GM19467 (cell line): ENCODE measurements around the gene PTPRS.
"Not testable (repeated sequence)": the region's sequence is repeated elsewhere in the genome, so short reads cannot be mapped to it uniquely, and the experiment has no call there.

Experiments used
- ATAC-seq: cut with Tn5 transposase; IDR thresholded peaks from one replicate; pipeline ENCODE4 v1.9.1; 2021; ENCODE audit warnings: mild to moderate bottlenecking, moderate library complexity; ENCODE audit not compliant: unreplicated experiment

The PTPRS gene

DNA sequence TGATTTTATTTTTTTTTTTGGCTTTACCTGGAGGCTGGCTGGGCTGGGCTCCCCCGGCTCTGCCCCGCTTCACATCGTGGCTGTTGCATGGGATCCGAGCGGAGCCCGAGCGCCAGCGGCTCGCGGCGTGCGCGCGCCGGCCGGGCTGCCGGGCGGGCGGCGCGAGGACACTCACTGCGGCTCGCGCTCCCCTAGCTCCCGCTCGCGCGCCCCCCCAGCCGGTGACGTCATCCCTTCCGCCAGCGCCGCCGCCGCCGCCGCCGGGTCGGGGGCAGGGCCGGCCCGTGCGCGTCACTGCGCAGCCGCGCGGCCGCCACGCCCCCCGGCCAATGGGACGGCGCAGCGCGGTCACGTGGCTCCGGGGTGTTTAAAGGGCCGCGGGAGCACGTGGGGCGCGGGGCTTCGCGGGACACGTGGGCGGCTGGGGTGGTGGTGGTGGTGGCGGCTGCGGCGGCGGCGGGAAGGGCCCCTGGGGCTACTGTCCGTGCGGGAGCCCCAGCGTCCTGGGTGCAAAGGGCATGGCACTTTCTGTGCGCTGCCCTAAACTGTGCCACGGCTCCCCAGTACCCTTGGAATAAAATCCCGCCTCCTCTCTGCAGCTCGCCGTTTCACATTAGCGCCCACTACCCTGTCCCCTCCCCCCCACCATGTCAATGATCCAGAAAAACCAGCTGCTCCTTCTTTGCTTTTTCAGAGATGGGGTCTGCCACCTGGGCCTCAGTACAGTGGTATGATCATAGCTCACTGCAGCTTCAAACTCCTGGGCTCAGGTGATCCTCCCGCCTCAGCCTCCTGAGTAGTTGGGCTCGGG lies at the start of gene PTPRS:
PTPRS (minus strand) TSS at position 176 of the 811 bp plus-strand sequence. CDS start 54,672 bp downstream, outside the sequence.
- no peak for ATAC-seq

DNA sequence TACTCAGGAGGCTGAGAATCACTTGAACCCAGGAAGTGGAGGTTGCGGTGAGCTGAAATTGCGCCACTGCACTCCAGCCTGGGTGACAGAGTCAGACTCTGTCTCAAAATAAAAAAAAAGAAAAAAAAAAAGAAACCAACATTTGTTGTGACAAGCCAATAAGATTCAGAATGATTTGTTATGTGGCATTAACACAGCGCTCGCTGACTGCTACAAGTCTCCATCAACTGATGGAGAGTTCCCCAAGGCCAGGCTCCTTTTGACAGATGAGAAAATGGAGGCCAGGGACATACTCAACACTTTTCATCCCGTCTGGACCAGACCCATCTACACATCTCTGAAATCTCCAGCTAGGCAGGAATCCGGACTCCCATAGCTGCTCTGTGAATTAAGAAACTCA lies 48.7 kb upstream of the PTPRS start:
- no peak for ATAC-seq

DNA sequence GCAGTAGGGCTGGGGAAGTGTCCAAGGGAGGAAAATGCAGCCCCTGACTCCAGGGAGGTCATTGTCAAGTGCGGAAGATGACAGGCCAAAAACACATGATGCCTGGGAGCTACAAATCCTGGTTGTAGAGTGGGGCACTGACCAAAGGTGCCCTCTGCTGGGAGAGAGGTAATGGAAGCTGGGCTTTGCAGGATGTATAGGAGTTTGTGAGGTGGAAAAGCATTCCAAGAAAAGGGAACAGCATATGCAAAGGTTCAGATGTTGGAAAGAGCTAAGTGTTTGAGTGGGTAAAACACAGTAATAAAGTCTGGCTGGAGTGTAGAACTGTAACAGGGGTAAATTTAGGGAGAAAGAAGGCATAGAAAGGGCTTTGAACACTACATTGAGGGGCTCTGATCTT lies 46.9 kb upstream of the PTPRS start:
- no peak for ATAC-seq

DNA sequence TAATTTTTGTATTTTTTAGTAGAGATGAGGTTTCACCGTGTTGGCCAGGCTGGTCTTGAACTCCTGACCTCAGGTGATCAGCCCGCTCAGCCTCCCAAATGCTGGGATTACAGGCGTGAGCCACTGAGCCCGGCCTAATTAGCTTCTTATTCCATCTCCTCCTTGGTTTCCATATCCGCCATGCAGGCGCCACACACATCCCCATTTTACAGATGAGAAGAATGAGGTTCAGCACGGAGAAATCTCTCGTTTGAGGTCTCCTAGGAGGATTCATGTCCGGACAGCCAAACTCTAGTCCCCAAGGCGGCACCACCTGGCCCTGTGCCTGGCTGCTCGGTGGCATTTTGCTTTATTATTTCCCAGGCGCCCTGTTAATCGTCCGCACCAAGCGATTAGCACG lies 46.2 kb upstream of the PTPRS start:
- no peak for ATAC-seq

DNA sequence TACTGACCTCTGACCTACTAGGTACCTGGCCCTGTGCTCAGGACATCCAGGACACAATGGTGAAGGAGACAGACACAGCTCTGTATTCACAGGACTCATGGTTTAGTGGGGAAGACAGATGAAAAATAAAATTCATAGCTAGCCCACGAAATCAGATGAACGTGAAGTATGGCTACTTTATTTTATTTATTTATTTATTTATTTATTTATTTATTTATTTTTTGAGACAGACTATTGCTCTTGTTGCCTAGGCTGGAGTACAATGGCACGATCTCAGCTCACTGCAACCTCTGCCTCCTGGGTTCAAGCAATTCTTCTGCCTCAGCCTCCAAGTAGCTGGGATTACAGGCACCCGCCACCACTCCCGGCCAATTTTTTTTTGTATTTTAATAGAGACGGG lies 40.6 kb upstream of the PTPRS start:
- ATAC-seq = not testable (repeated sequence)

DNA sequence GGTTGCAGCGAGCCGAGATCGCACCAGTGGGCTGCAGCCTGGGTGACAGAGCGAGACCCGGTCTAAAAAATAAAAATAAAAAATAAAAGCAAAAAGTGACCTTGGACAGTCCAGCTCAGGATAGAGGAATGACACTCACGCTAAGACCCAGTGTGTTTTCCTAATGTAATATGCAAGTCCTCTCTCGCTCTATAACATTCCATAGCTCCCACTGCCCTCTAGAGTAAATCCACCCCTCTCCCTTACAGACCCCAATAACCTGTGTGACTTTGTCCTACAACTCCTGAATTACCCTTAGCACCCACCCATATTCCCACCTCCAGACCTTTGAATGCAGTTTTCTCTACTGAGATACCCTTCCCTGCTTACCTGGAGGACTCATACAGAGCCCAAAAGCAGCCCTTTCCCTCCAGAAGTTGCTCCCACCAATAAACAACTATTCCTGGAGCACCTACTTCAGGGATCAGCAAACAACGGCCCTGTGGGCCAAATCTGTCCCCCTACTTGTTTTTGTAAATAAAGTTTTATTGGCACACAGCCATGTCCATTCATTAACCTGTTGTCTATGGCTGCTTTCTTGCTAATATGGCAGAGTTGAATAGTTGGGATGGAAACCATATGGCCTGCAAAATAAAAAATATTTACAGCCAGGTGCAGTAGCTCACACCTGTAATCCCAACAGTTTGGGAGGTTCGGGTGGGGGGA lies 39.8 kb upstream of the PTPRS start:
- no peak for ATAC-seq

DNA sequence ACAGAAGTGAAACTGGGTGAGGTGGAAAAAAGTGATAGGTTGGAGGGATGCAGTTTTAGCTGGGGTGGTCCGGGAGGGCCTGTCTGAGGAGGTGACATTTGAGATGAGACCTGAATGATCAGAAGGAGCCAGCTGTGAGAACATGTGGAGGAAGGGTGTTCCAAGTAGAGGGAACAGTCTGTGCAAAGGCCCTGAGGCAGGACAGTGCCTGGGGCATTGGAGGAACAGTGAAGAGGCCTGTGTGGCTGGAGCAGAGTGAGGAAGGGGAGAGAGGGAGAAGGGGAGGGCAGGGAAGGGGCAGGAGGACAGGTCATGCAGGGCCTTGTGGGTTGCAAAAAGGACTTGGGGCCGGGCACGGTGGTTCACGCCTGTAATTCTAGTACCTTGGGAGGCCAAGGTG lies 36.3 kb upstream of the PTPRS start:
- no peak for ATAC-seq

DNA sequence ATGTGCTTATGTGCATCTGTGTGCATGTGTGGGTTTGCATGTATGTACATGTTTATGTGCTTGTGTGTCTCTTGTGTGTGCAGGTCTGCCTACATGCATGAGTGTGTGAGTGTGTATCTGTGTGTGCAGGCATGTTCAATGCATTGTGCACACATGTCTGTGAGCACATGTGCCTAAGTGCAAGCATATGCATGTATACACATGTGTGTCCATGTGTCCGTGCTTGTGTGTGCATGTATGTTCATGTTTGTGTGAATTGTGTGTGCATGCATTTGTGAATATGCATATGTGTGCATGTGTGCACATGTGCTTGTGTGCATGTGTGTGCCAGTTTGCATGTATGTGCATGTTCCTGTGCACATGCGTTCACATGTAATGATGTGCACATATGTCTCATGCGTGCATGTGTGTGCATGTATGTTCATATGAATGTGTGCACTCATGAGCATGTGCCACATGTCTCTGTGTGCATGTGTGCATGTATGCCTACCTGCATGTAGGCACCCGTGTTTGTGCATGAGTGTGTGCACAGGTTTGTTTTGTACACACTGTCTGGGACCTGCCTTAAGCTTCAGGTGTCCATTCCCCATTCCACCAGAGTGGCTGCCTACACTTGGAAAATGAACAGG lies 32.1 kb upstream of the PTPRS start:
- no peak for ATAC-seq

DNA sequence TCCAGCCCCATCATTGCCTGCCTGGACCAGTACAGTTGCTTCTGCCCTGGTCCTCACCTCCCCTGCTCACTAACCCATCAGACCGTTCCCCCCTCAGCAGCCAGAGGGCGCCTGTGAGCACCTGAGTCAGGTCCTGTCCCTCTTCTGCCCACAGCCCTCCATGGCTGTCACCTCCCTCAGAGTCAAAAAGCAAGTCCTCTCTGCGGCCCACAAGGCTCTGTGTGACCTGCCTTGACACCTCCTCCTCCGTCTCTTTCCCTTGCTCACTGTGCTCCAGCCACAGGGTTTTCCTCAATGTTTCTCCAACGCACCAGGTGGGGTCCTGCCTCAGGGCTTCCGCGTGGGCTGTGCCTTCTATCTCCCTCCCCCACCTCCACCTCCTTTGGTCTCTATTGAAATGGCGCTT lies 29.4 kb upstream of the PTPRS start:
- no peak for ATAC-seq

DNA sequence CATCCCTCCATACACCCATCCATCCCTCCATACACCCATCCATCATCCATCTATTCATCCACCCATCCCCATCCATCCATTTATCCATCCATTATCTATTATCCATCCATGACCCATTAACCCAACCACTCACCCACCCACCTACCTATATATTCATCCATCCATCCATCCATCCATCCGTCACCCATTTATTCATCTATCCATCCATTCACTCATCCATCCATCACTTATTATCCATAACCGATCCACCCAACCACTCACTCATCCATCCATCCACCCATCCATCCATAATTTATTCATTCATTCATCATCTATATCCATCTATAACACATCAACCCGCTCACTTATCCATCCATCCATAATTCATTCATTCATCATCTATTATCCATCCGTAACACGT lies 28.7 kb upstream of the PTPRS start:
- ATAC-seq = no peak

DNA sequence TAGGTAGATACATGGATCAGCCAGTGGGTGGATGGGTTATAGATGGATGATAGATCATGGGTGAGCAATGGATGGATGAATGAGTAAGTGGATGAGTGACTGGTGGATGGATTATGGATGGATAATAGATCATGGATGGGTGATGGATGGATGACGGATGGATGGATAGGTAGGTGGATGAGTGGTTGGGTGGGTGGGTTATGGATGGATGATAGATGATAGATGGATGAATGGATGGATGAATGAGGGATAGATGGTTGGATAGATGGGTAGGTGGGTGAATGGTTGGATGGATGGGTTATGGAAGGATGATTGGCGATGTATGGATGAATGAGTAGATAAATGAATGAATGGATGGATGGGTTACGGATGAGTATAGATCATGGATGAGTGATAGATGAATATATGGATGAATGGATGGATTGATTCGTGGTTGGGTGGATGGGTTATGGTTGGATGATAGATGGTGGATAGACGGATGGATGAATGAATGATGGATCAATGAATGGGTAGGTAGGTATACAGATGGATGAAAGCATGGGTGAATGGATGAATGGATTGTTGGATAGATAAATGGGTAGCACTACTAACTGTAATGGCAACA lies 27.0 kb upstream of the PTPRS start:
- no peak for ATAC-seq

DNA sequence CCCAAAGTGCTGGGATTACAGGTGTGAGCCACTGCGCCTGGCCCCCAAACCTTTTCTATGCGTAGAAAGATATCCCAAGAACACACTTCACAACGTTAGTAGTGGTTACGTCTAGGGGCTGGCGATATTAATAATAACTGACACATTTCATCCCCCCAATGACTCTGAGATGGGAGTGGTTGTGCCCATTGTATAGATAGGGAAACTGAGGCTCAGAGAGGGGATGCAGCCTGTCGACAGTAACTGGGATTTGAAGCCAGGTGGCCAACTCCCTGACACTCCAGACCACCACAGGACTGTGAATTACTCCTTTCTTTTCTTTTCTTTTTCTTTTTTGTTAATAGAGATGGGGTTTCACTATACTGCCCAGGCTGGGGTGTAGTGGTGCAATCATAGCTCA lies 25.3 kb upstream of the PTPRS start:
- ATAC-seq = no peak

DNA sequence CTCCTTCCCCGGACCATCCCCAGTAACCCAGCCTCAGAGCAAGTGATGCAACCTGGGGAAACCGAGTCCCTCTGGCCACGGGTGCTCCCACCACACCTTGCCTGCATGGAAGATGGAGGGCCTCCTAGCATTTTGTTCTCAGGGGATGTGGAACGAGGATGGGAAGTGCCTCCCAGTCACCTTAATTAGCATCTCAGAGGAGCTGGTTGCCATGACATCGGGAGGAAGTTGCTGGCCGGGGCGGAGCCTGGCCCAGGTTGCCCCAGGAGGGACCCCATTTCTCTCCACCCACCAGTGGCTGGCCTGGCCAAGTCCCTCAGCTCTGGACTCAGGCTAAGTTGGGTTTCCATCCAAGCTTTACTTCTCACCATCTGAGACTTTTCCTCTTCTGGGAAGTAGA lies 24.1 kb upstream of the PTPRS start:
- no peak for ATAC-seq

DNA sequence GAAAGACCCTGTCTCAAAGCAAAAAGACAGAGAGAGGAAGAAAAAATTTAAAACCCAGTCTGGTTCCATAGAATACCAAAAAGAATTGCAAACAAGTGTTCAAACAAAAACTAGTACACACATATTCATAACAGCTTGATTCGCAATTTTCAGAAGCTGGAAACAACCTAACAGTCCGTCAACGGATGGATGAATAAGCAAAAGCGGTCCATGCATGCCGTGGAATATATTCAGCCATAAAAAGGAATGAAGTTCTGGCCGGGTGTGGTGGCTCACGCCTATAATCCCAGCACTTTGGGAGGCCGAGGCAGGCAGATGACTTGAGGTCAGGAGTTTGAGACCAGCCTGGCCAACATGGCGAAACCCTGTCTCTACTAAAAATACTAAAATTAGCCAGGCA lies 21.2 kb upstream of the PTPRS start:
- ATAC-seq = not testable (repeated sequence)

DNA sequence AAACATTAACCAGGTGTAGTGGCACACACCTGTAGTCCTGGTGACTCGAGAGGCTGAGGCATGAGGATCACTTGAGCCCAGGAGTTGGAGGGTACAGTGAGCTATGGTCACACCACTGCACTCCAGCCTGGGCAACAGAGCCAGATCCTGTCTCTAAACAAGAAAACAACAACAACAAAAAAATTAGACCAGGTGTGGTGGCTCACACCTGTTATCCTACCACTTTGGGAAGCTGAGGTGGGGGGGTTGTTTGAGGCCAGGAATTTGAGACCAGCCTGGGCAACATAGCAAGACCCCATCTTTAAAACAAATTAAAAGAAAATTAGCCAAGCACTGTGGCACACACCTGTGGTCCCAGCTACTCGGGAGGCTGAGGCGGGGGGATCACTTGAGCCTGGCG lies 20.8 kb upstream of the PTPRS start:
- ATAC-seq = no peak

DNA sequence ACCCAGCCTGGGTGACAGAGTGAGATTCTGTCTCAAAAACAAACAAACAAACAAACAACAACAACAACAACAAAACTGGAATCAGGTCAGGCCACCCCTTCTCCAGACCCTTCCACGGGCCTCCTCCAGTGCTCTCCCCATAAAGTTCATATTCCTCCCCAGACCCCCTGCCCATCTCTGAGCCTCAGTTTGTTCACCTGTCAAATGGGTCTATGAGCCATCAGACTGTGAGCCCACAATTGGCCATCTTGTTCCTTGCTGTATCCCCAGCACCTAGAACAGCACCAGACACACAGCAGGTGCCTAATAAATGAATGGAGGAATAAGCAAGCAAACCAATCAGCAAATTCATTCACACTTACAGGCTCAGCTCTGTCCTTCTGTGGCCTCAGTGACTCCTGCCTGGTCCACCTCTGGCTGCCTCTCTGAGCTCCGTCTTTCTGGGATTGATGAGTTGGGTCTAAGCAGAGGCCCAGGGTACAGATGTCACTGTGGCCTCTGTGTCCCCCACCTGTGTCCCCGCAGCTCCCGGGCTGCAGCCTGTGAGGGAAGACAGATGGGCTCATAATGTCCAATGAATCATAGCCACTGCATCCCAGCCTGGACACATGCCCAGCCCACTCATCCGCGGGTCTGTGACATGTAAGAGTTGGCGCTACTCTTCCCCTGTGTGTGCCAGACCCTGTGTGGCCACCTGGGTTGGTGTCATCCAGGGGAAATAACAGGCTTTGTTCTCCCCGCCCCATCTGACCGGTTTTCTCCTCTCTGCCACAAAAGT lies 19.6 kb upstream of the PTPRS start:
- ATAC-seq = no peak

DNA sequence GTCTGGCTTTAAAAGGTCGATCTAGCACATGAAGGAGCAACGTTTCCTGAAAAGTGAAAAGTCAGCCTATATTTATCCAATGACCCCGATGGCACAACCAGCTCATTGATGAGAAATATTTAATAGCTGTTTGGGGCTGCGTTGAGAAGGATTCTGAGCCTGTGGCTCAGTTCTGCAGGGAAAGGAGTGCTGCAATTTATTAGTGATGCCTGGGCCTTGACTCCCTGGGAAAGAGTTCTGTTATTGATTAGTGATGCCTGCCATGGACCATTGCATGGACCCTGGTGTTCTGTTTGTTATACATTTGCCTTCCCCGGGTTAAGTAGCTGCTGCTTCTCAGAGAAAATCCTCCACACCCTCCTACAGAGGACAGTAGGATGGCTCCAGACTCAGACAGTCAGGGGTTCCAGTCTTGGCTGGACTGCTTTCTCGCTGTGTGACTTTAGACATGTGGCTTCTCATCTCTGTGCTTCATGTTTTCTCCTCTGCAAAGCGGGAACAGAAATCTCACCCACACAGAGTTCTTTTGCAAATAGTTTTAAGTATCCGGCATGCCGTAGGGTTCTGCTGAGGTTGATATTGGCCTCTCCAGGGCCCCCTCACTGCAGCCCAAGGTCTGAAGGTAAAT lies 17.7 kb upstream of the PTPRS start:
- no peak for ATAC-seq

DNA sequence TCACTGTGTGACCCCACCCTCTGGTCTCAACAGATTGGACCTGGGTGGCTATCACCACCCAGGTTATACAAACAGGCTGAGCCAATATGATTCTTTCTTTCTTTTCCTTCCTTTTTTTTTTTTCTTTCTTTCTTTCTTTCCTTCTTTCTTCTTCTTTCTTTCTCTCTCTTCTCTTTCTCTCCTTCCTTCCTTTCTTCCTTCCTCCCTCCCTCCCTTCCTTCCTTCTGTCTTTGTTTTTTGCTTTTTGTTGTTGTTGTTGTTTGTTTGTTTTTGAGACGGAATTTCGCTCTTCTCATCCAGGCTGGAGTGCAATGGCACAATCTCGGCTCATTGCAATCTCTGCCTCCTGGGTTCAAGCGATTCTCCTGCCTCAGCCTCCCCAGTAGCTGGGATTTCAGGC lies 17.0 kb upstream of the PTPRS start:
- ATAC-seq = no peak

DNA sequence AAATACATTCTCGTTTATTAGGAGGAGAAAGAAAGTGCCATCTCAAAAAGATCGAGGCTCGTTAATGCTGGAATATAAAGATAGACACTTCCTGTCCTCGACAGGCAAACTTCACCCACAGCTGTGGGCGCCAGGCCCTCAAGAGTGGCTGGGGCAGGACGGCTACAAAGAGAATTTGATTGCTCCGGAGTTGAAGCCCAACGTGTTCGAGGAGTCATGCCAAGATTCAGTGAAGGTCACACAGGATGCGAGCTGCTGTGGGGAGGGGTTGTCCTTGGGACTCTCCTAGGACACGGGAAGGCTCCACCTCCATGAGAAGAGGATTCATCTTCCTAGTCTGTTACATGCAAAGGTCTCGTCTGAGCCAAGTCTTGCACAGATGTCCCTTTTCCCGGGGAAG lies 16.3 kb upstream of the PTPRS start:
- no peak for ATAC-seq

DNA sequence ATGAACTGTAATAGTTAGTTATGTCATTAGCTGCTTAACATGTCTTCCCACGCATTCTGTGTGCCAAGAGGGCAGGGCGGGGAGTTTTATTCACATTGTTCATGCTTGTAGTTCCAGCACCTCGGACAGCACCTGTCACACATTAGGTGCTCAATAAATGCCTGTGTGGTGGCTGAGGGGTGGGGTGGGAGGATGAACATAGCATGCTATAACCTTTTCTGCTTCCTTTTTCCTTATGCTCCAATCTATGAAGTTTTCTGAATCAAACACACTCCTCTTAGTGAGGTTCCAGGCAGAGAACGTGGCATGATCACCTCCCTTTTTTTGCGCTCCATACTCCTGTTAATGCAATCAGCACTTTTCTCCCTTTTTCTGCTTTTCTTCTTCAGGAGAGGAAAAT lies 15.8 kb upstream of the PTPRS start:
- no peak for ATAC-seq
